Measurements from ENCODE around the gene ADAT2. TPM values are rescaled to one million over a fixed set of nuclear protein-coding genes. Genes with fewer than 3 reads are reported as not detected.
A peak's percentile ranks its signal among the peaks of the same experiment; 100 is the strongest.

Gene ADAT2
- total and polyA plus RNA-seq, 2 of the 13 experiments (the other 11 are each of a cell fraction or from before 2014, with no cell fraction given): 10.5 to 18.3 TPM

DNA sequence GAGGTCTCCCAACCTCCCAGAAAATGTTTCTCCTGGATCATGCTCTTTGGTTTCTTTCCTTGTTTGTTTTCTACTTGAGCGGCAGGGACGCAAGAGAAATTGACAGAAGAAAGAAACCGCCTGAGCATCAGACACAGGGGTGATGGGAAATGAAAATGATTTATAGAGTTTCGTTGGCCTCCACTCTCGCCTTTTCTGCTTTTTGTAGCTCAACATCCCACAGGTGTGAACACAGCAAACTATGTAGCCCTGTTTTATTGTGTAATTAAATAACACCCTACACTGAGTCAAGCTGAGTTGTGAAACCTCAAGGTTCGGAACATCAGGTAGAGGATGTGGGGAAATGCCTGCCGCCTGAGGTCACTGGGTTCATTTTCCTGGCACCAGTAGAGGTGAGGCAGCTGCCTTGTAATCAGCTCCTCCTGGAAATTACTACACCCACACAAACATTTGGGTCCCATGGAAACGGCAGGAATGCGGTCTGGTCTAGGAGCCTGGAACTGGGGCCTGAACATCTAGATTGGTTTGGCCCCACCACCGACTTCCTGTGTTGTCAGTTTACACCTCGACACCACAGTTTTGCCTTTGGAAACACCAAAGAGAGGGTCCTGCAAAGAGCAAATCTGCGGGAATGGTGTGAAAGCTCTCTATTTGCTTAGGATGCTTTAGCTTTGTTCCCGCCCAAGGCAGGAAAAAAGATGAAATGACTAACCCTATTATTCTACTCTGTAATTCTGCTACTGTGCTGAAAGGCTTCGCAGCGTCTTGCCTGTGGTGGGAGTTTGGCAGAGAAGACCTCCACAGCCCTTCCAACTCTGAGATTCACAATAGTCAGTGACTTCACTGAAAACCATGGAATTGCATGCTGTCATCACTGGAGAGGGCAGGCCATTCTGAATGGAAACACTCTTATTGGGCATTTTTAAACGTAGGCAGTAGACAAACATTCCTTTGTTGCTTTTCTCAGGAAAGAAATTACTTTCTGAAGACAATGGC, 53.0 kb downstream of the ADAT2 start (continued):
- TF ChIP-seq, protein P1, sequence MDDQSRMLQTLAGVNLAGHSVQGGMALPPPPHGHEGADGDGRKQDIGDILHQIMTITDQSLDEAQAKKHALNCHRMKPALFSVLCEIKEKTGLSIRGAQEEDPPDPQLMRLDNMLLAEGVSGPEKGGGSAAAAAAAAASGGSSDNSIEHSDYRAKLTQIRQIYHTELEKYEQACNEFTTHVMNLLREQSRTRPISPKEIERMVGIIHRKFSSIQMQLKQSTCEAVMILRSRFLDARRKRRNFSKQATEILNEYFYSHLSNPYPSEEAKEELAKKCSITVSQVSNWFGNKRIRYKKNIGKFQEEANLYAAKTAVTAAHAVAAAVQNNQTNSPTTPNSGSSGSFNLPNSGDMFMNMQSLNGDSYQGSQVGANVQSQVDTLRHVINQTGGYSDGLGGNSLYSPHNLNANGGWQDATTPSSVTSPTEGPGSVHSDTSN (CRISPR knock-in tag; IDR thresholded peaks at IDR 0.05; ENCODE audit: borderline replicate concordance): no peak
- peak; percentile 53; the same call in 1 of the 2 replicates for TF ChIP-seq MLX (CRISPR knock-in tag; IDR thresholded peaks at IDR 0.05)
- peak; percentile 84 for TF ChIP-seq ZNF614 (CRISPR knock-in tag; IDR thresholded peaks at IDR 0.05; ENCODE audit: borderline replicate concordance)
- no peak for TF ChIP-seq ZNF207 (IDR thresholded peaks at IDR 0.05; ENCODE audit: borderline replicate concordance)
- TF ChIP-seq SAFB2 (CRISPR knock-in tag; IDR thresholded peaks at IDR 0.05; ENCODE audit: borderline replicate concordance, low read depth): no peak
- TF ChIP-seq ZNF547 (CRISPR knock-in tag; IDR thresholded peaks at IDR 0.05): no peak
- TF ChIP-seq KLF13 (CRISPR knock-in tag; IDR thresholded peaks at IDR 0.05): no peak
- TF ChIP-seq ZNF143 (CRISPR knock-in tag; IDR thresholded peaks at IDR 0.05): 0 out of 2 replicates have a peak, but pooled peaks have one; percentile 42
- no peak; the same call in 1 of the 2 replicates for TF ChIP-seq ZNF687 (CRISPR knock-in tag; IDR thresholded peaks at IDR 0.05)
- TF ChIP-seq HES4 (CRISPR knock-in tag; IDR thresholded peaks at IDR 0.05; ENCODE audit: borderline replicate concordance): no peak
- TF ChIP-seq ZNF501 (CRISPR knock-in tag; IDR thresholded peaks at IDR 0.05): no peak
- peak; percentile 45; the same call in 1 of the 2 replicates for TF ChIP-seq ZNF3 (CRISPR knock-in tag; IDR thresholded peaks at IDR 0.05)
- TF ChIP-seq ZNF749 (CRISPR knock-in tag; IDR thresholded peaks at IDR 0.05; ENCODE audit: borderline replicate concordance): no peak
- TF ChIP-seq FOSL1 (CRISPR knock-in tag; IDR thresholded peaks at IDR 0.05; ENCODE audit: borderline replicate concordance): 0 out of 2 replicates have a peak, but pooled peaks have one; percentile 23
- 0 out of 2 replicates have a peak, but pooled peaks have one; percentile 10 for TF ChIP-seq ZC3H4 (CRISPR knock-in tag; IDR thresholded peaks at IDR 0.05; ENCODE audit: borderline replicate concordance)
- TF ChIP-seq ZNF180 (CRISPR knock-in tag; IDR thresholded peaks at IDR 0.05; ENCODE audit: borderline replicate concordance, low read depth): no peak
- peak; percentile 93 for TF ChIP-seq RFX1 (IDR thresholded peaks at IDR 0.05)
- TF ChIP-seq FLYWCH1 (CRISPR knock-in tag; IDR thresholded peaks at IDR 0.05): no peak
- no peak for TF ChIP-seq GLI4 (CRISPR knock-in tag; IDR thresholded peaks at IDR 0.05; ENCODE audit: borderline replicate concordance)
- no peak for TF ChIP-seq ZNF724P (CRISPR knock-in tag; IDR thresholded peaks at IDR 0.05; ENCODE audit: borderline replicate concordance)
- 0 out of 2 replicates have a peak, but pooled peaks have one; percentile 33 for TF ChIP-seq MTERF4 (CRISPR knock-in tag; IDR thresholded peaks at IDR 0.05)
- no peak for TF ChIP-seq ZNF24 (IDR thresholded peaks at IDR 0.05)
- TF ChIP-seq KAT7 (CRISPR knock-in tag; IDR thresholded peaks at IDR 0.05; ENCODE audit: borderline replicate concordance): 0 out of 2 replicates have a peak, but pooled peaks have one; percentile 21
